Measurements from ENCODE around the gene ADAP2.
A peak's percentile ranks its signal among the peaks of the same experiment; 100 is the strongest.

ADAP2 gene

GRCh38 chr17:30920683-30921543, 832 bp upstream of the ADAP2 start:
- in situ Hi-C loops (cut with MboI; ENCODE audit: low pct_unique_long_range_greater_than_20kb, low sequenced_read_pairs, unreplicated experiment): no loop called here
- TF ChIP-seq, protein P1, sequence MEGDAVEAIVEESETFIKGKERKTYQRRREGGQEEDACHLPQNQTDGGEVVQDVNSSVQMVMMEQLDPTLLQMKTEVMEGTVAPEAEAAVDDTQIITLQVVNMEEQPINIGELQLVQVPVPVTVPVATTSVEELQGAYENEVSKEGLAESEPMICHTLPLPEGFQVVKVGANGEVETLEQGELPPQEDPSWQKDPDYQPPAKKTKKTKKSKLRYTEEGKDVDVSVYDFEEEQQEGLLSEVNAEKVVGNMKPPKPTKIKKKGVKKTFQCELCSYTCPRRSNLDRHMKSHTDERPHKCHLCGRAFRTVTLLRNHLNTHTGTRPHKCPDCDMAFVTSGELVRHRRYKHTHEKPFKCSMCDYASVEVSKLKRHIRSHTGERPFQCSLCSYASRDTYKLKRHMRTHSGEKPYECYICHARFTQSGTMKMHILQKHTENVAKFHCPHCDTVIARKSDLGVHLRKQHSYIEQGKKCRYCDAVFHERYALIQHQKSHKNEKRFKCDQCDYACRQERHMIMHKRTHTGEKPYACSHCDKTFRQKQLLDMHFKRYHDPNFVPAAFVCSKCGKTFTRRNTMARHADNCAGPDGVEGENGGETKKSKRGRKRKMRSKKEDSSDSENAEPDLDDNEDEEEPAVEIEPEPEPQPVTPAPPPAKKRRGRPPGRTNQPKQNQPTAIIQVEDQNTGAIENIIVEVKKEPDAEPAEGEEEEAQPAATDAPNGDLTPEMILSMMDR (IDR thresholded peaks at IDR 0.05; ENCODE audit: extremely low read depth, insufficient read depth, missing control alignments): no peak
- DNase-seq (ENCODE audit: low spot score): no peak

- in situ Hi-C loops (cut with MboI; ENCODE audit: low pct_unique_long_range_greater_than_20kb, low sequenced_read_pairs, unreplicated experiment): no loop called here
- TF ChIP-seq, protein P1 (IDR thresholded peaks at IDR 0.05; ENCODE audit: extremely low read depth, insufficient read depth, missing control alignments): no peak
- DNase-seq (ENCODE audit: low spot score): peak; percentile 63
Measured at GRCh38 chr17:30922235-30923030, 688 bp downstream of the ADAP2 start.

DNA sequence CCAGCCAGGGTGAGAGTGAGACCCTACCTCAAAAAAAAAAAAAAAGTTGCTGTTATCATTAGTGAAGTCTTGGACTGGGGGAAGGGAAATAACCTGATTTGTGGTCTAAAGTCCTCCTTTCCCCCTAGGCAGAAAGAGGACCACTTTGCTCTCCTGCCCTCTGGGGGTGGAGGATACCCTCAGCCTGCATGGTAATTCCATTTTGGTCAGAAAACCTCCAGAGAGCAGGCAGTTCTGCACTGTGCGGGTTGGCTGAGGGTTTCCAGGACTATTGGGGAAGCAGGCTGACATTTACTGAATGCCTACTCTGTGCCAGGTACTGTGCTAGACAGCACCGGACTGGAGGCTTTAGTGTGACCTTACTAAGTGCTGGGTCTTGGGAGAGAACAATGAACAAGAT, 2.6 kb downstream of the ADAP2 start:
- TF ChIP-seq, protein P1 (IDR thresholded peaks at IDR 0.05; ENCODE audit: extremely low read depth, insufficient read depth, missing control alignments): no peak
- DNase-seq (ENCODE audit: low spot score): no peak
- in situ Hi-C loops (cut with MboI; ENCODE audit: low pct_unique_long_range_greater_than_20kb, low sequenced_read_pairs, unreplicated experiment): no loop called here

DNA sequence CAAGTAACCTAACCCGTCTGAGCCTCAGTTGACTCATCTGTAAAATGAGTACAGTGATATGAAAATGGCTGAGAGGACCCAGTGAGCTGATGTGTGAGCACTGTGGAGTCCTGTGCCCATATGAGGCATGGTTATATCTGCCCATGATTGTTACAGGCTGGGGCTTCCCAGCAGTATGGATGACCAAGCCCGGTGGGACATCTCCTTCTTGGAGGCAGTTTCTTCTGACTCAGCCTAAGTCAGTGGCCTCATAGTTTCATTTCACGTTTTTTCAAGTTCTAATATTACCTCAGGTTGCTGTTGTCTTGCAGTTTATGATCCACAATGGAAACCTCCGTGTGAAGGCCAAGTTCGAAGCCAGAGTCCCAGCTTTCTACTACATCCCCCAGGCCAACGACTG, 4.8 kb downstream of the ADAP2 start:
- TF ChIP-seq, protein P1 (IDR thresholded peaks at IDR 0.05; ENCODE audit: extremely low read depth, insufficient read depth, missing control alignments): no peak
- peak; percentile 44 for DNase-seq (ENCODE audit: low spot score)
- in situ Hi-C loops (cut with MboI; ENCODE audit: low pct_unique_long_range_greater_than_20kb, low sequenced_read_pairs, unreplicated experiment): no loop called here

- DNase-seq (ENCODE audit: low spot score): no peak
- TF ChIP-seq, protein P1 (IDR thresholded peaks at IDR 0.05; ENCODE audit: extremely low read depth, insufficient read depth, missing control alignments): no peak
- in situ Hi-C loops (cut with MboI; ENCODE audit: low pct_unique_long_range_greater_than_20kb, low sequenced_read_pairs, unreplicated experiment): no loop called here
Measured at GRCh38 chr17:30927756-30928155, 6.0 kb downstream of the ADAP2 start.

GRCh38 chr17:30928584-30928983, 6.8 kb downstream of the ADAP2 start:
- in situ Hi-C loops (cut with MboI; ENCODE audit: low pct_unique_long_range_greater_than_20kb, low sequenced_read_pairs, unreplicated experiment): no loop called here
- TF ChIP-seq, protein P1 (IDR thresholded peaks at IDR 0.05; ENCODE audit: extremely low read depth, insufficient read depth, missing control alignments): no peak
- DNase-seq (ENCODE audit: low spot score): no peak

All from GM13977 (cell line).